Measurements from ENCODE around the gene LEMD2. TPM values are rescaled to one million over a fixed set of nuclear protein-coding genes. Genes with fewer than 3 reads are reported as not detected.

Gene LEMD2
- total RNA-seq, 1 experiment from 2014 or later: 91.8 TPM

- H3K27ac Mint-ChIP-seq: no peak overlapping the region
- TF ChIP-seq, protein P1, sequence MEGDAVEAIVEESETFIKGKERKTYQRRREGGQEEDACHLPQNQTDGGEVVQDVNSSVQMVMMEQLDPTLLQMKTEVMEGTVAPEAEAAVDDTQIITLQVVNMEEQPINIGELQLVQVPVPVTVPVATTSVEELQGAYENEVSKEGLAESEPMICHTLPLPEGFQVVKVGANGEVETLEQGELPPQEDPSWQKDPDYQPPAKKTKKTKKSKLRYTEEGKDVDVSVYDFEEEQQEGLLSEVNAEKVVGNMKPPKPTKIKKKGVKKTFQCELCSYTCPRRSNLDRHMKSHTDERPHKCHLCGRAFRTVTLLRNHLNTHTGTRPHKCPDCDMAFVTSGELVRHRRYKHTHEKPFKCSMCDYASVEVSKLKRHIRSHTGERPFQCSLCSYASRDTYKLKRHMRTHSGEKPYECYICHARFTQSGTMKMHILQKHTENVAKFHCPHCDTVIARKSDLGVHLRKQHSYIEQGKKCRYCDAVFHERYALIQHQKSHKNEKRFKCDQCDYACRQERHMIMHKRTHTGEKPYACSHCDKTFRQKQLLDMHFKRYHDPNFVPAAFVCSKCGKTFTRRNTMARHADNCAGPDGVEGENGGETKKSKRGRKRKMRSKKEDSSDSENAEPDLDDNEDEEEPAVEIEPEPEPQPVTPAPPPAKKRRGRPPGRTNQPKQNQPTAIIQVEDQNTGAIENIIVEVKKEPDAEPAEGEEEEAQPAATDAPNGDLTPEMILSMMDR (conservative IDR thresholded peaks at IDR 0.05): no peak
These were observed 28.6 kb upstream of the LEMD2 start for GRCh38 chr6:33817489-33817888.

More at GRCh38 chr6:33817489-33817888, 28.6 kb upstream of the LEMD2 start:
- Histone ChIP-seq H3K56ac (ENCODE audit: insufficient read length, low read depth, low read length) (no peak overlapping the region), H3K4me1 (ENCODE audit: insufficient read depth, low read length) (peaks cover 5% of the 10 kb centered on the region; the same call in 1 of the 2 replicates), H4K20me1 (ENCODE audit: control insufficient read depth, insufficient read depth, insufficient read length) (no peaks in the 10 kb centered on the region), H3K23ac (ENCODE audit: insufficient read length, low read depth, low read length) (no peak overlapping the region), H3K9ac (ENCODE audit: extremely low read depth, insufficient read length, low read length) (no peak overlapping the region), H2BK120ac (ENCODE audit: low read depth, low read length, poor library complexity, severe bottlenecking) (no peak overlapping the region), H3K27ac (ENCODE audit: insufficient read length, low read depth, low read length) (no peak overlapping the region), H3K18ac (ENCODE audit: insufficient read length, low read depth, low read length) (no peak overlapping the region), H3K79me2 (ENCODE audit: insufficient read depth, low read length) (no peaks in the 10 kb centered on the region), H3T11ph (ENCODE audit: low read length) (no peak overlapping the region), H4K8ac (replicated peaks; ENCODE audit: insufficient read length, low read depth, low read length) (no peak overlapping the region), H2BK15ac (ENCODE audit: low read depth, low read length) (no peak overlapping the region), H2BK5ac (ENCODE audit: insufficient read length, low read length) (no peak overlapping the region), H4K5ac (ENCODE audit: insufficient read length, low read depth, low read length) (no peak overlapping the region), H3K79me1 (ENCODE audit: insufficient read depth, low read depth, low read length, poor library complexity, severe bottlenecking) (no peaks in the 10 kb centered on the region), H4K91ac (ENCODE audit: insufficient read length, low read depth, low read length) (no peak overlapping the region), H2BK20ac (ENCODE audit: low read depth, low read length, poor library complexity, severe bottlenecking) (no peak overlapping the region), H2AFZ (ENCODE audit: low read length) (no peak overlapping the region), H3K14ac (ENCODE audit: insufficient read depth, low read length) (no peak overlapping the region), H3K9me3 (ENCODE audit: control insufficient read depth, low read depth, low read length) (no peaks in the 10 kb centered on the region), H3K4me2 (ENCODE audit: insufficient read depth, insufficient read length, low read length) (no peak overlapping the region), H3K4ac (ENCODE audit: low read depth, low read length) (no peak overlapping the region), H2BK12ac (ENCODE audit: insufficient read length, low read depth, low read length) (no peak overlapping the region), H3K23me2 (ENCODE audit: insufficient read length, low read depth, low read length, poor library complexity, severe bottlenecking) (no peaks in the 10 kb centered on the region), H2AK5ac (ENCODE audit: insufficient read length, low read length) (no peak overlapping the region), H3K27me3 (ENCODE audit: insufficient read depth, low read length) (no peaks in the 10 kb centered on the region)
- no peak overlapping the region for H3K4me3 Mint-ChIP-seq
- H3K9me3 Mint-ChIP-seq: no peaks in the 10 kb centered on the region; a peak in 1 of 5 replicates
- H3K36me3 Mint-ChIP-seq (ENCODE audit: insufficient read depth in 1 of 3, low read depth in 3 of 3): no peaks in the 10 kb centered on the region
- H3K27me3 Mint-ChIP-seq (ENCODE audit: low read depth): no peaks in the 10 kb centered on the region; the same call in none of the 2 replicates
- peaks cover 51 to 68% of the 10 kb centered on the region in 2 experiments for H3K4me1 Mint-ChIP-seq
- WGBS (ENCODE audit: extremely low coverage, insufficient read length, low lambda C conversion rate): no CpG with 5 or more reads among the region's 5 CpGs
- DNase-seq: no peak
